Sciatic nerve (tissue), 2 donors: Measurements from ENCODE around the gene PTPN1. TPM values are rescaled to one million over a fixed set of nuclear protein-coding genes. Genes with fewer than 3 reads are reported as not detected.
A peak's percentile ranks its signal among the peaks of the same experiment; 100 is the strongest.
"Not testable (repeated sequence)": the region's sequence is repeated elsewhere in the genome, so short reads cannot be mapped to it uniquely, and the experiment has no call there.

ENCODE experiments used
- ATAC-seq: fragments of 200-7000 bp; cut with Tn5 transposase; one replicate; pipeline ENCODE4 v1.9.1; 2020; ENCODE audit warnings: mild to moderate bottlenecking, moderate library complexity
- DNase-seq: peaks from one replicate; pipeline ENCODE4 v3.0.0-alpha.2; 2020; ENCODE audit warnings: low spot score
- intact Hi-C: fragments of 100-400 bp; cut with DNase I; formaldehyde crosslinking; loops from one replicate; pipeline ENCODE4 v1.14.2; 2022
- total RNA-seq: library from RNA; stranded (reverse); fragmentation: NEBNext Ultra II Directional; extraction: Animal tissue kit (Norgen Biotek cat#: 25700); gene quantifications from one replicate; pipeline ENCODE4 v1.2.1, GENCODE V29; 2021
- donor health status: DM: no; HTN: no; CAD: no.
- donor health status: DM: no; HTN: no; CAD: no.

Gene PTPN1
- total RNA-seq, 1 donor from 2014 or later: 25.8 TPM

DNA sequence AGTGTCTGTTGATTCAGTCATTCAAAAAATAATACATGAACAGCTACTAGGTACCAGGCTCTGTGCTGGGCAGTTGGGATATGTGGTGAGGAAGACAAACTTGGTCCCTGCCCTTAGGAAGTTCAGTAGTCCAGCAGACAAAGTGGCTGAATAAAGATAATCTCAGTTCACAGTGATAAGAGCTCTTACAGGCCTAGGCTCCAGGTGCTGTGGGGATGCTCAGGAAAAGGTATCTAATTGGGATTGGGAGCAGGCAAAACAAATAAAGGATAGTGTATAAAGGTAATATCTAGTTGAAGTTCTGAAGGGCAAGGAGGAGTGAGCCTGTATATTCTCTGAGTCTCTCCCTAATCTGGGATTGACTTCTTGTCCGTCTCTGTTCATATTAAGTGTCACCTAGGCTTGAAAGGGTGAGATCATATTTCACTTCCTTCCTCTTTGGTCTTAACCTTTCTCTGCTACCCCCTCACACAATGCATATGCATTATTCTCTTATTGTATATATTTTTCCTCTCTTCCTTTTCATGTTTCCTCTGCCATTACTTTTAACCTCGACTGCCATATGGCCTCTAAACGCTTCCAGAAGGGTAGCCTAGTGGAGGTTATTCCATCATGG lies 13.5 kb downstream of the PTPN1 start:
- ATAC-seq: no peak
- intact Hi-C loops: no loop called here
- DNase-seq: no peak

DNA sequence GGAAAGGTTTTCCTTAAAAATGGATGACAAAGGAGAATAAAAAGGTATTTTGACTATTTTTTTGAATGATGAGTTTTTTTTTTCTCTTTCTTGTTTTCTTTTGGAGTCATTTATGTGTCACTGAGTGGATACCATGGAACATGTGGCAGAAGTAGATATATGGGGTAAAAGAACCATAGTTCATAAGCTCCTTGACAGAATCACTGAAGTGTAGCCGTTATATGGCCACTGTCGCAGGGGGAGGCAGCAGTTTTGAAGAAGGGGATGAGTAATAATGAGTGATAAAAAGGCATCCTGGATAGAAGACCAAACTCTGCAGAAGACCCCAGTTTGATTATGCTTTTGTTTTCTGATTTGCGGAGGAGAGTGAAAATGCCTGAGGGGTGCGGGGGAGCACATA lies 15.5 kb downstream of the PTPN1 start:
- intact Hi-C loops: no loop called here
- DNase-seq: no peak
- no peak for ATAC-seq

DNA sequence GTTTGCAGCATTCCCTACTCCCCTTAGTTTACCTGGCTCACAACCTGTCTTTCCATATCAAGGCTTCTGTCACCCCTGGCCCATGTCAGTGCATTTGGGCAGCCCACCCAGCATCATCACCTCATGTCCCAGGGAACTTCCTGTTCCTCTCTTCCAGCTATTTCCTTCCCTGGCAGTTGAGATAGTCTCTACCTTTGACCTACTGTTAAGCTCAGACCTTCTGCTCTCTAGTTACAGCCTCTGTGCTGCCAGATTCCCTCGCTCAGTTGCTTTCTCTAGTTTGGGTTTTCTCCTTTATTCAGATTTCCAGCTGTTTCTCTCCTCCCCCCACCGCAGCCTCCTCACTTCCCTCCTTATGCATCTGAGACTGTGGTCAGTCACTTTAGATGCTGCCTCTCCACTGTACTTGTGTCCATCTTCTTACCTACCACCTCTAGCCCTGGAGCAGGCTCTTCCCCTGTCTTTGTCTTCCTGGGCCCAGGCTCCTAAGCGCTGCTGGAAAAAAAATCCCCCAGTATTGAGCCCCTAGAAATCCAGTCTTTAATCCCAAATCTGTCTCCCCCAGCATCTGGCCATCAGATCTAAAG lies 16.3 kb downstream of the PTPN1 start:
- no peak for ATAC-seq
- intact Hi-C loops: no loop called here
- DNase-seq: no peak

DNA sequence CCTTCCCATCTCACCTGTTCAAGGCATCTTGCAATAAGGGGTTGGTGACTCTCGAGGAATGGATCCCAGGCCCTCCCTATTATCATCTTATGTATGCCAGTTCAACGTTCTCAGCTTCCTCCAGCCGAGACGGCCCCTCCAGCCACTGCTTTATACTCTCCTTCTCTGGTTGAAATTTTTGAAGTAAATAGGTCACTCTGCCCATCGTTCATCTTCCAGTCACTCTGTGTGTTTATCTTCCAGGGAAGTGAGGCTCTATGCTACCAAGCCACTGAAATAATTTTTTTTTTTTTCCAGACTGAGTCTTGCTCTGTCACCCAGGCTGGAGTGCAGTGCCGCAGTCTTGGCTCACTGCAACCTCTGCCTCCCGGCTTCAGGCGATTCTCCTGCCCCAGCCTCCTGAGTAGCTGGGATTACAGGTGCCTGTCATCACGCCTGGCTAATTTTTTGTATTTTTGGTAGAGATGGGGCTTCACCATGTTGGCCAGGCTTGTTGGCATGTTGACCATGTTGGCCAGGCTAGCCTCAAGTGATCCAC lies 17.0 kb downstream of the PTPN1 start:
- no peak for ATAC-seq
- no peak for DNase-seq
- intact Hi-C loops: no loop called here

DNA sequence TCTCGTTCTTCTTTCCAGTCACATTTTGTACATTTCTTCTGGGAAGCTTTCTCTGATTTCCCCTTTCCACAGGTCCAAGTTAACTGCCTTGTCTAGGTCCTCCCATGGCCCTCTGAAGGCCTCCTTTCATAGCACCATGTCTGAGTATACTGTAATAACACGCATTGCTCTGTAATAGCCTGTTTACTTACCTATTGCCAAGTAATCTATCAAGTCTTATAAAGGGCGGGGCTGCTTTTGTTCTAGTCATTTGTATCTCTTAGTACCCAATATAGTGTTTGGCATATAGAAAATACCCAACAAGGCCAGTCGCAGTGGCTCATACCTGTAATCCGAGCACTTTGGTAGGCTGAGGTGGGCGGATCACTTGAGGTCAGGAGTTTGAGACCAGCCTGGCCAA lies 17.9 kb downstream of the PTPN1 start:
- intact Hi-C loops: no loop called here
- DNase-seq: no peak
- ATAC-seq: no peak

DNA sequence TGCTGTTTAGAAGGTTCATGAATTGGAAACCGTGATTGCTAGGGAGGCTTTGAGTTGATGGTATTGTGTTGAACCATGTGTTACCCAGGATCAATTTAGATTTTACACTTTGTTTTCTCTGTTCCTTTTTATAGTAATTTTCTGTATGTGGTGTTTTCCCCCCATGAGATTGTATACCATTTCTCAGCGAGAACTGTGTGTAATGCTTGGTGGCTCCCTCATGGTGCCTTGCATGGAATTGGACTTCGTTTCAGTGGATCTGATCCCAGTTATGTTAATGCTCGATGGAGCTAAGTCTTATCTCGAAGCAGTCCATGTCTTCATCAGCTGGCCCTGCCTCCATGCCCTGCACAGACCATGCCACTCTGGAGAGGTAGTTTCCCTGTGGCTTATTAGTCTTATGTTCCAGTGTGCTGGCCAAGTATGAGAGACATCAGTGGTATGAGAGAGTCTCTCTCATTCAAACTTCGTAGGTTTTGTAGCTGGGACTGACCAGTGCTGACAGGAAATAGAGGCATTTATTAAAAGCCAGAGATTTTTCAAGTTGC lies 18.7 kb downstream of the PTPN1 start:
- no peak for DNase-seq
- intact Hi-C loops: no loop called here
- ATAC-seq: no peak

DNA sequence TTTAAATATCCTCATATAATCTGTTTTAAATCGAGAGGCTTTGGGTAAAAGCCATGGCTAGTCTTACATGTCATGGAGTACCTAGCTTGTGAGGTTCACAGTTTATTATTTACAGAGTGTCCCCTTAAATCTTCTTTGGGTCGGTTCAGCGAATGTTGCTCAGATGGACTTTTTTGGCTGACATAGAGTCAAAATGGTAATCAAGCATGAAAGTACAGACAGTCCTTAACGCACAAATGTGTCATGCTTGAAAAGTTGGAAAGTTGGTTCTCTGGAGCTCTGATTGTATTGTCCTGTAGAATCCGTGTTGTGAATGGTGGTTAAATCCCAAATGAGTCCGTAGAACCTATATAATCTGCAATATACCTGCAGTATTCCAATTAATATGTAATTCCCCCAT lies 22.0 kb downstream of the PTPN1 start:
- ATAC-seq (no peak), DNase-seq (no peak)
- intact Hi-C loops: no loop called here

DNA sequence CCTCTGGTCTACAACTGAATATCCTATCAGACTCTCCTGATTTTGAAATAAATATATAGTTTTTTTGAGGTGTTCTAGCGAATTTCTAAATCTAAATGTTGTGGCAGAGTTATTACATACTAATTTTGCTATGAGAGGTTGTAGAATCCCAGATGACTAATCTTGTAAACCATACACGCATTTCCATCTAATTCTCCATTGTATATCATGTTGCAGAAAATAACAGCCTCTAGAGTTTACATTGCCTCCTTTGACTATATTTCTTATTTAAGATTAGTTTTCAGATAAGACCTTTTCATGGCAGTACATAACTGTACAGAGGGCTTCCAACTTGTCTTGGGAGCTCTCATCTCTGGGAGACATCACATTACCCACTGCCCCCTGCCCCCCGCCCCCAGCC lies 22.9 kb downstream of the PTPN1 start:
- intact Hi-C loops: no loop called here

DNA sequence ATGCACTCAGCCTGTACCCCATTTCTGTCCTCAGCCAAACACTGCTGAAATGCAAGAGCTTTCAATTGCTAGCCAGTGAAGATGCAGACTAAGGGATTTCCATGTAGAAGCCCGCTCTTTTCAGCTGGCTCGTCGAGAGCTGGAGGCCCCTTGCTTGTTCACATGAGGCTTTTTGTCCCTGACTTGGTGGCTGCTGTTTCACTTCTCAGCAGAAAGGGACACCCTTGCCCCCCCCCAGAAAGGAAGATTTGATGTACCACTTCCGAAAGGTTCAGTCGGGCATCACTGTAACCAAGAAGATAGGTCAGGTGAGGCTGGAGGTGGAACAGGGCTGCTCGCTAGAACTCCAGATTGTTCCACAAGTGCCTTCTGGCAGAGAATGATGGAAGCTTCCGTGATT lies 23.3 kb downstream of the PTPN1 start:
- DNase-seq (no peak), ATAC-seq (no peak)
- intact Hi-C loops: no loop called here

More for the DNA sequence above, 22.9 kb downstream of the PTPN1 start:
- DNase-seq (no peak), ATAC-seq (no peak)

DNA sequence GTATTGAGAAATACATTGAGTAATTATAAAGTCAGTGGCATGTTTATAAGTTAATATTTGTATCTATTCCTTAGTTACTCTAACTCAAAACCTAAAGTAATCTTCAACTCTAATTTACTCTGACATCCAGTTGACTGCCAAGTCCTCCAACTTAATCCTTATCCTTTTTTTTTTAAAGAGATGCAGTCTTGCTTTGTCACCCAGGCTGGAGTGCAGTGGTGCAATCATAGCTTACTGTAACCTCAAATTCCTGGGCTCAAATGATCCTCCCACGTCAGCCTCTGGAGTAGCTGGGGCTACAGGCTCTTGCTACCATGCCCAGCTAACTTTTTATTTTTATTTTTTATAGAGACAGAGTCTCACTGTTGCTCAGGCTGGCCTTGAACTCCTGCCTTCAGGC lies 24.4 kb downstream of the PTPN1 start:
- intact Hi-C loops: no loop called here
- ATAC-seq (no peak), DNase-seq (no peak)

DNA sequence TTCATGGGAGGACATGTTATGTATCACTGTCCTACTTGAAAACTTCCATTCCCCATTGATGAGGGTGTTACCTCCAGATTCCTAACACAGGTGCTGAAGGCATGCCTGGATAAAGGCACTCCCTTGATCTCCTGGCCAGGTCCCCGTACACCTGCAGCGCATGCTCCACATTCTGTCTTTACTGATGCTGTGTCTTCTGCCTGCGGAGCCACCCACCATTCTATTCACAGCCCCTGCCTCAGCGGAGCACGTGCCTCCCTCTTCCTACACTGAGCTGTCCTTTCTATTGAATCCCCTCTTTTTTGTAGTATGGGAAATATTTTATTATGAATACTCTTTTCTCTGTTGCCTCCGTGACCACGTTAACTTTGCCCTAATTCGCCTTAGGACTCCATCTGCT lies 25.0 kb downstream of the PTPN1 start:
- ATAC-seq: no peak
- DNase-seq: no peak
- intact Hi-C loops: no loop called here

DNA sequence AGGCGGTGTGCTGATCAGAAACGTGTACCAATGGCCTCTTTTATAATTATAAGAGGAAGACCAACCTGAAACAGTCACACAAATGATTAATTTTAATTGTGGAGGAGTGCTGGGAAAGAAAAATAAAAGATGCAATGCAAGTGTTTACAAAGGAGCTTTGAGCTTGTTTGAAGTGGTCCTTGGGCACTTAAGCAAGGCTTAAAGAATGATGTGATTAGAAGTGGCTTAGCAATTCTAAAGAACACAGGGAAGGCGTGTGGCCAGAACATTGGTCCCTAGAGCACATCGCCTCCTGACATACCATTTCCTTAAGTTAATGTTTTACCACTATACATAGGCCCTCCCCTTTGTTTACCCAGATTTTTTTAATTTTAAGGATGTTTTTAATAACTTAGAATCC lies 26.1 kb downstream of the PTPN1 start:
- DNase-seq (no peak), ATAC-seq (no peak)
- intact Hi-C loops: no loop called here

DNA sequence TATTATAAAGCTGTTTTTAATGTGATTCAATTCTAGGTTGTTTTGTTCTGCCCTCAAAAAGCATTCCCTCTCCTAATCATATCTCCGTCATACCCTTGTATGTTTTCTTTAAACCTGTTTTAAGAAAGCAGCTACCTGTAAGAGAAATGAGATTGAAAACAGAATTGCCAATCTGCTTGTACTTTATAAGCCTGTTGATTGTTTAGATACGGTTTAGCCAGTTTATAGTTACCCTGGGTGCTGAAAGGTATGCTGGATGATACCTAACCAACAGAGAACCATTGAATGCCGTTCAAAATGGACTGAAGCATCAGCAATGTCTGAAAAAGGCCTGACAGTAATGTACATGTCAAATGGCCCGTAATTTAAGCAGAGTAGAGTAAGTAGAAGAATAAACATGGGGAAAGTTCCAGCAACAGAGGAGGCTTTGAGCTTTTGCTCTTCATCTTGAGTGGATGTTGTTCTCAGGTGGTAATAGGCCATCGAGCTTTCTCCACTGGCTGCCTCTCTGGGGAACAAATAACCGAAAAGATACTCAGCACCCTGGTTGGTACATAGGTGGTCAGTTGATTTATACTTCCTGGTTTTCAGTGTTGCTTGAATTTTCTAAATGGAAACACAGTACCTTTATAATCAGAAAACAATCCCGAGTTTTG lies 27.5 kb downstream of the PTPN1 start:
- ATAC-seq (no peak), DNase-seq (no peak)
- intact Hi-C loops: no loop called here

DNA sequence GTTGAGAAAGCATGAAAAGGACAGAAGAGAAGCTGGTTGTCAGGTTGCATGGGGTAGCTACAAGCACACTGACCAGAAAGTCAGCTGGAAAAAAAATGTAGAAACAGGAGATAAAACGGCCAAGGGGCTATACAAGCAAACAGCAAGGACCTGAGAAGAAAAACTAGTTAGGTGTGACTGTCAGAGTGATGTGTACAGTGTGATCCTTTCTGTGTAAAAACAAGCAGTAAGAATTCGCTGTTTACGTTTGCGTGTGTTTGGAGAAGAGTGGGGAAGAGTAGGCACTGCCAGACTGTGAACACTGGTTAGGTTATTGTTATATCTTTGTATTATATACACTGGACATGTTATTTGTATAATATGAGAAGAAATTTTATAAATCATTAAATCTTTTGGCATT lies 28.1 kb downstream of the PTPN1 start:
- intact Hi-C loops: no loop called here
- no peak for ATAC-seq
- no peak for DNase-seq

DNA sequence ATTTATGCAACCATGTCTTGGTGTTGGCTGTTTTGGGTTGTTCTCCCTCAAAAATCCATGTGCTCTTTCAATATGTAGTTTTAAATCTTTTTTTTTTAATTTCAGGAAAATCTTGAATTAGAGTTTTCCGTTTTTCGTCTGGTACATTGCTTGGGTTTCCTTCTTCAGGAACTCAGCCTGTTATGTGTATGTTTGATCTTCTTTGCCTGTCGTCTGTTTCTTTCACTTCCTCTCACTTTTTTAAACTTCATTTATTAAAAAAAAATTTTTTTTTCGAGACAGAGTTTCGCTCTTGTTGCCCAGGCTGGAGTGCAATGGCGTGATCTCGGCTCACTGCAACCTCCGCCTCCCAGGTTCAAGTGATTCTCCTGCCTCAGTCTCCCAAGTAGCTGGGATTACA lies 29.6 kb downstream of the PTPN1 start:
- DNase-seq, intact Hi-C loops, ATAC-seq: not testable (repeated sequence)

DNA sequence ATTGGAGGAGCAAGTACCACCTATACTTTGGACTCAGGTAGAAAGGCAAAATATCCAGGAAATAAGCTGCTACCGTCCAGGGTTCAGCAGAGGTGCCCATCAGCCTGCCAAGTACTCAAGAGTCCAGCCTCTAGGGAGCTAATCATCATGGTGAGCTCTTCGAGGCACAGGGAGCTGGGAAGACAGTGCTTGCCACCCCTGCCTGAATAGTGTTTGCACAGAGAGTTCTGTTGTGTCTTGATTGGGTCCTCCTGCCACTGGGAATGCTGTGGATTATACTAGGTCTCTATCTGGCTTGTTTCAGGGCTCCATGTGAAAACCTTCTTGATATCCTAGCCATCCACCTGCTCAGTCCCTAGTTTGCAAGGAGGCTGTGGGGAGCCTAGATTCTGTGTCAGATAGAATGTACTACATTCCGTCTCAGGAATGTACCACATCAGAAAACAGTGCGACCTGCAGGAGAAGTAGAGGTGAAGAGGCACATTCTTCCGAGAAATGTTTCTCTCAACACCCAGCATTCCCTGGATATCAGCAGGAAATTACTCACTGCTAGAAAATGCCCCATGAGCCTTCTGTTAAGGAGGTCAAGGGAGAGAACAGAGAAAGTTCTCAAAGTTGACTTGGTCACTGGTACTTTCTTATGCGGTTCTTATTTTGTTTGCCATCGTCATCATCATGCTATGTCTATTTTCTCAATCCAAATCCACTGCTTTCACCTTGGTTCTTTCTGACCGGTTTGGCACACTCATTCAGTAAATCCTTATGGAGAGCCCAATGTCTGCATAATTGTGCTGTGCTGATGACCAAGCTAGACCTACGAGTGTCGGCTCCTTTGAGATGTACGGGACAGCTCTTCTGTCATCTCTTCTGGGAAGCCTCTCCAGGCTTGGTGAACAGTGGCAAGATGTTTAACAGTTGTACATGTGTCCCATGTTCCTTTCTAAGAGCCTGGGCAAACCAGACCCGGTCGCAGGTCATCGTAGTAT lies 30.7 kb downstream of the PTPN1 start:
- intact Hi-C loops: no loop called here
- ATAC-seq: peak; percentile 61

DNA sequence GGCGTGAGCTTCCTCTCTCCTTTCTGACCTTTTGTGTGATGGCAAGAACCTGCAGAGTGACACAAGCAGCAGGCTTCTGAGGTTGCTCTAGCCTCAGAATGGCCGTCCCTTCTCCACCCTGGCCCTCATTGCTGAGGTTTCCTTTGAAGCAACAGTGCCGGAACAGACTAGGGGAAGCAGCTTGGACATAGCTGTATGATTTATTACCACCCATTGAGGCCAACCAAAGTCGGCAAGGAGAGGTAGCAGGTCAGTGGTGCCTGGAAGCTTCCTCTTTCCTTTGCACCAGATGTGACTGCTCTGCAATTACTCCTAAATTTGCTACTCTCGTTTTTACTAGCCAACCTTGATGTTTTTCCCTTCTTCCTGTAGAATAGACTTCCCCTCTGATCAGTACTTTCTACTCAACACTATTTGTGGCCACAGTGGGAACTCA lies 31.4 kb downstream of the PTPN1 start:
- DNase-seq (no peak), ATAC-seq (peak; percentile 15)
- intact Hi-C loops: no loop called here

More for the DNA sequence above, 30.7 kb downstream of the PTPN1 start:
- no peak for DNase-seq

DNA sequence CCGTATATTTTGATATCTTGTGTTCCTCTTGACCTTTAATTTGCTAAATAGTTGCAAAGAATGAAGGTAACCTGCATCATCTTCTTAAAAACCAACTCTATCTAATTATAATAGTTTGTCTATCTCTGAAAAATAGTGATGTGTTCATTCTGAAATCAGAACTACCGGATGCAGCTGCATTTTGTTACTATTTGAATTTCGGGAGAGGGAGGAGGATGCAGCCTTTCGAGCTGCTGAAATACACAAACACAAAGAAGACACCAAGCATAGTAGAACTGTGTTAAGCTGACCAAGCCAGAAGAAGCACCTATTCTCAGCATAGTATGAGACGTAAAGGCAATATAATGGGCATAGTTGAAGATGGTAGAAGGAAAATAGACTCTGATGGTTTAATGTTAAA lies 33.1 kb downstream of the PTPN1 start:
- no peak for DNase-seq
- no peak for ATAC-seq
- intact Hi-C loops: no loop called here

DNA sequence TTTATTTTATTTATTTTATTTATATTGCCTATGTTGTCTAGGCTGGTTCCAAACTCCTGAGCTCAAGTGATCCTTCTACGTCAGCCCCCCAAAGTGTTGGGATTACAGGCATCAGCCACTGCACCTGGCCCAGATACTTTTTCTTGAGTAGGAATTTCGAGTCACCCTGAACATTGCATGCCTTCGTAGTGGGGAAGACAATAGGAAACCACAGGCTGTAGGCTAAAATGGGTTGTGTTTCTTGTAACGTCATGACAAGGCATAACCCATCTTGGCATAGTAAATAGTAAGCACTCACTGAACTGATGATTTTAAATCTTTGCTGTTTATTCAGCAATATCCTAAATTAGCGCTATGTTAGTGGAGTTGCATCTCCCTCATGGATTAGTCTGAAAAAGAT lies 34.9 kb downstream of the PTPN1 start:
- DNase-seq (no peak), ATAC-seq (no peak)
- intact Hi-C loops: no loop called here
